K562 (cell line): ENCODE measurements around the gene RIMBP3C. TPM values are rescaled to one million over a fixed set of nuclear protein-coding genes. Genes with fewer than 3 reads are reported as not detected.

ENCODE experiments used
- CBX1 ChIP-seq: sonication (generic); IDR thresholded peaks from 2 replicates; pipeline ENCODE4 v1.6.1; 2016; ENCODE audit warnings: antibody characterized with exemption, low read depth, mild to moderate bottlenecking
- DIDO1 ChIP-seq: fragments of 450-650 bp; IDR thresholded peaks from 2 replicates; pipeline ENCODE4 v1.6.1; 2016; ENCODE audit warnings: low read depth, missing biosample characterization, missing genetic modification characterization
- ESRRA ChIP-seq: fragments of 450-650 bp; IDR thresholded peaks from 2 replicates; pipeline ENCODE4 v1.6.1; 2014; ENCODE audit warnings: low read depth, mild to moderate bottlenecking, moderate library complexity, borderline replicate concordance
- KDM1A ChIP-seq, 2 experiments: fragments of 450-650 bp; IDR thresholded peaks; 2 replicates each; pipeline ENCODE4 v1.6.1; 2016; ENCODE audit warnings: mild to moderate bottlenecking in 2 of 2
- KLF13 ChIP-seq: fragments of 450-650 bp; IDR thresholded peaks from 2 replicates; pipeline ENCODE4 v1.6.1; 2016; ENCODE audit warnings: missing genetic modification characterization, low read depth, mild to moderate bottlenecking, missing compliant biosample characterization, moderate library complexity, borderline replicate concordance
- MEF2A ChIP-seq: IDR thresholded peaks from 2 replicates; pipeline ENCODE4 v1.6.1; 2011; ENCODE audit warnings: low read depth, mild to moderate bottlenecking, low read length, moderate library complexity; ENCODE audit not compliant: control insufficient read depth
- MYBL2 ChIP-seq, 2 experiments: fragments of 450-650 bp in 1 of 2; sonication (generic) in 1 of 2; formaldehyde crosslinking in 1 of 2; IDR thresholded peaks; 2 replicates each; pipeline versions ENCODE4 v1.6.1 to v1.8.1; 2017 to 2022; ENCODE audit warnings: borderline replicate concordance in 1 of 2, inconsistent platforms in 1 of 2, low read depth in 1 of 2, mild to moderate bottlenecking in 1 of 2, missing genetic modification reagents in 1 of 2, moderate library complexity in 1 of 2
- NCOA1 ChIP-seq: fragments of 450-650 bp; IDR thresholded peaks from 2 replicates; pipeline ENCODE4 v1.6.1; 2016; ENCODE audit warnings: low read depth
- NR1H2 ChIP-seq: sonication (generic); formaldehyde crosslinking; IDR thresholded peaks from 2 replicates; pipeline ENCODE4 v1.4.0; 2020; ENCODE audit warnings: mild to moderate bottlenecking, missing genetic modification reagents
- RBM34 ChIP-seq: fragments of 200-400 bp; formaldehyde crosslinking; IDR thresholded peaks from 2 replicates; pipeline ENCODE4 v1.6.1; 2018; ENCODE audit warnings: low read length, borderline replicate concordance; ENCODE audit not compliant: insufficient read depth
- SIN3A ChIP-seq, 2 experiments: fragments of 150-350 bp in 1 of 2; IDR thresholded peaks; 2 replicates each; pipeline ENCODE4 v1.6.1; 2011 to 2016; ENCODE audit warnings: borderline replicate concordance in 2 of 2, low read depth in 2 of 2, low read length in 2 of 2, mild to moderate bottlenecking in 2 of 2, moderate library complexity in 2 of 2; ENCODE audit not compliant: control insufficient read depth in 1 of 2
- SMAD4 ChIP-seq: fragments of 250-450 bp; sonication (Bioruptor Pico); conservative IDR thresholded peaks from 2 replicates; pipeline ENCODE4 v1.8.0; 2021; ENCODE audit warnings: inconsistent platforms, mild to moderate bottlenecking, moderate library complexity
- USF2 ChIP-seq: sonication (generic); formaldehyde crosslinking; IDR thresholded peaks from 2 replicates; pipeline ENCODE4 v1.5.0; 2020; ENCODE audit warnings: missing genetic modification reagents
- ZNF41 ChIP-seq: fragments of 250-450 bp; sonication (Bioruptor Pico); conservative IDR thresholded peaks from 2 replicates; pipeline ENCODE4 v1.4.0; 2020; ENCODE audit warnings: mild to moderate bottlenecking
- ZNF644 ChIP-seq: fragments of 200-800 bp; sonication (Bioruptor generic); IDR thresholded peaks from 2 replicates; pipeline ENCODE4 v1.6.1; 2016; ENCODE audit warnings: low read depth, missing genetic modification characterization, missing compliant biosample characterization
- polyA plus RNA-seq, 8 experiments: library from polyadenylated mRNA; depleted of rRNA in 4 of 8; stranded (reverse) in 5 of 8; unstranded in 3 of 8; fragments of >200 nt; fragmentation: Nextera tagmentation in 2 of 8; fragmentation: Illumina TruSeq in 1 of 8; extraction: Ambion mirVana in 2 of 8; extraction: Trizol in 1 of 8; gene quantifications; 2 replicates each; pipeline versions ENCODE4 v1.2.1 to v1.2.3, GENCODE V29; 2011 to 2014; ENCODE audit warnings: inconsistent platforms in 1 of 8, missing spikeins in 1 of 8
- total RNA-seq, 7 experiments: library from RNA; depleted of rRNA in 6 of 7; stranded (reverse); fragments of >200 nt in 6 of 7; fragmentation: Illumina TruSeq in 2 of 7; extraction: Trizol in 2 of 7; gene quantifications; 2 replicates each; pipeline versions ENCODE4 v1.2.1 to v1.2.3, GENCODE V29; 2011 to 2021; ENCODE audit warnings: low replicate concordance in 1 of 7
- TF ChIP-seq, protein P1 (sequence below): fragments of 450-650 bp; IDR thresholded peaks from 2 replicates; pipeline ENCODE4 v1.6.1; 2017; ENCODE audit warnings: antibody characterized with exemption
- TF ChIP-seq, protein P2 (sequence below): fragments of 250-450 bp; sonication (Bioruptor Pico); IDR thresholded peaks from 2 replicates; pipeline ENCODE4 v1.4.0; 2020; ENCODE audit warnings: borderline replicate concordance

RIMBP3C gene
- total and polyA plus RNA-seq, 9 of the 15 experiments (the other 6 are each of a cell fraction or from before 2014, with no cell fraction given) = 0.09 to 0.98 (median 0.17) TPM; not detected in 2

DNA sequence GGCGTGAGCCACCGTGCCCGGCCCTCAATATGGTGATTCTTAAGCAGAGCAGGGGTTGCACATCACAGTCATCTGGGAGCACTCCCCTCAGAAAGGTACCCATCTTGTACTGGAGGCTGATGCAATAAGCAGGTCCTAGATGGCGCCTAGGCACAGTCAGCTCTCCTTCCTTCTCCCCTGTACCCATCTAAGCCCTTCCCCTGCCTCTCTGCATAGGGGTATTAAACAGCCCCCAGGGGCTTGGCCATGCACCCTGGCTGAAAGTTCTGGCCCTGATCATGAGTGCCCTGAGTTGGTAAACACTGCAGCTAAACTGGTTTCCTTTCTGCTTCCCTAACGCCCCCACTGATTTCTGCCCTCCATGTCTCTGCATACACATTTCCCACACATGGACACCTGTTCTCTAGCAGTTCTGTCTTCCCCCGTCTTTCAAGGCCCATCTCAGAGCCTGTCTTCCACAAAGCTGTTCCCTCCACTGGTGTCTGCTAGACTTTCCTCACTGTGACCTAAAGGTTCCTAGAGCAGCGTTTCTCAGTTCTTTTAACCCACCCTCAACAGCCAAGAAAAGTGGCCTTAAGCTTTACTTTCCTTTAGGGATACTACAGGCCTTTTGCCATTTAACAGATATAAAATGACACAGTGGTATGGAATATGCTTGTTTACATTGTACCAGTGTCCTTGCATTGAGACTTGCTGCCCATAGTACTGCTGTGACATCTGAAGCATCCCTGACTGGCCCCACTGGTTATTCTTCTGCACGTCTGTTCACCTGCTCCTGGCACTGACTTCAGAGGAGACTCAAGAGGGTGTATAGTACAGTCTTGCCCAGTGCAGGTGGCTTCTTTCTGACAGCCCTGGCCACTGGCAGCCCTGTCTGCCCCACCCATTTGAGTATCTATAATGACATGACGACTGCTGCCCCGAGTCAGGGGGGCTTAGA lies 31.8 kb upstream of the RIMBP3C start (continued):
- TF ChIP-seq, protein P1, sequence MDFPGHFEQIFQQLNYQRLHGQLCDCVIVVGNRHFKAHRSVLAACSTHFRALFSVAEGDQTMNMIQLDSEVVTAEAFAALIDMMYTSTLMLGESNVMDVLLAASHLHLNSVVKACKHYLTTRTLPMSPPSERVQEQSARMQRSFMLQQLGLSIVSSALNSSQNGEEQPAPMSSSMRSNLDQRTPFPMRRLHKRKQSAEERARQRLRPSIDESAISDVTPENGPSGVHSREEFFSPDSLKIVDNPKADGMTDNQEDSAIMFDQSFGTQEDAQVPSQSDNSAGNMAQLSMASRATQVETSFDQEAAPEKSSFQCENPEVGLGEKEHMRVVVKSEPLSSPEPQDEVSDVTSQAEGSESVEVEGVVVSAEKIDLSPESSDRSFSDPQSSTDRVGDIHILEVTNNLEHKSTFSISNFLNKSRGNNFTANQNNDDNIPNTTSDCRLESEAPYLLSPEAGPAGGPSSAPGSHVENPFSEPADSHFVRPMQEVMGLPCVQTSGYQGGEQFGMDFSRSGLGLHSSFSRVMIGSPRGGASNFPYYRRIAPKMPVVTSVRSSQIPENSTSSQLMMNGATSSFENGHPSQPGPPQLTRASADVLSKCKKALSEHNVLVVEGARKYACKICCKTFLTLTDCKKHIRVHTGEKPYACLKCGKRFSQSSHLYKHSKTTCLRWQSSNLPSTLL = no peak
- TF ChIP-seq ESRRA (no peak), KDM1A (IDR thresholded peaks at IDR 0.05) (no peak), ZNF644 (tag) (no peak), RBM34 (no peak), SIN3A (IDR thresholded peaks at IDR 0.05; ENCODE audit: borderline replicate concordance in 2 of 2, control insufficient read depth in 1 of 2, low read depth in 2 of 2, low read length in 2 of 2) (no peak), MEF2A (no peak), CBX1 (no peak), KLF13 (tag) (no peak), ZNF41 (CRISPR knock-in tag) (no peak), SMAD4 (CRISPR knock-in tag) (0 out of 2 replicates have a peak, but pooled peaks have one; percentile 20), USF2 (CRISPR knock-in tag) (peak; percentile 25; the same call in 1 of the 2 replicates), NCOA1 (no peak), NR1H2 (no peak), DIDO1 (no peak), MYBL2 (IDR thresholded peaks at IDR 0.05; ENCODE audit: low read depth) (no peak), MYBL2 (CRISPR knock-in tag; IDR thresholded peaks at IDR 0.05; ENCODE audit: borderline replicate concordance) (no peak)
- TF ChIP-seq, protein P2, sequence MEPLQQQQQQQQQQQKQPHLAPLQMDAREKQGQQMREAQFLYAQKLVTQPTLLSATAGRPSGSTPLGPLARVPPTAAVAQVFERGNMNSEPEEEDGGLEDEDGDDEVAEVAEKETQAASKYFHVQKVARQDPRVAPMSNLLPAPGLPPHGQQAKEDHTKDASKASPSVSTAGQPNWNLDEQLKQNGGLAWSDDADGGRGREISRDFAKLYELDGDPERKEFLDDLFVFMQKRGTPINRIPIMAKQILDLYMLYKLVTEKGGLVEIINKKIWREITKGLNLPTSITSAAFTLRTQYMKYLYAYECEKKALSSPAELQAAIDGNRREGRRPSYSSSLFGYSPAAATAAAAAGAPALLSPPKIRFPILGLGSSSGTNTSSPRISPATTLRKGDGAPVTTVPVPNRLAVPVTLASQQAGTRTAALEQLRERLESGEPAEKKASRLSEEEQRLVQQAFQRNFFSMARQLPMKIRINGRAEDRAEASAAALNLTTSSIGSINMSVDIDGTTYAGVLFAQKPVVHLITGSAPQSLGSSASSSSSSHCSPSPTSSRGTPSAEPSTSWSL (CRISPR knock-in tag) = peak; percentile 93; the same call in 1 of the 2 replicates
